Breast epithelium (tissue), 3 donors: ENCODE measurements around the gene ADRA2B.

Source experiments
- POLR2AphosphoS5 ChIP-seq, 3 donors: sonication (generic); formaldehyde crosslinking; IDR thresholded peaks; one replicate each; pipeline ENCODE4 v1.6.1; 2017; ENCODE audit warnings: antibody characterized with exemption in 3 of 3
- TF ChIP-seq, protein P1 (sequence below), 3 donors: fragments of 450-650 bp; IDR thresholded peaks; one replicate each; pipeline ENCODE4 v1.5.1; 2016 to 2017; ENCODE audit warnings: antibody characterized with exemption in 3 of 3, mild to moderate bottlenecking in 3 of 3, moderate library complexity in 3 of 3

DNA sequence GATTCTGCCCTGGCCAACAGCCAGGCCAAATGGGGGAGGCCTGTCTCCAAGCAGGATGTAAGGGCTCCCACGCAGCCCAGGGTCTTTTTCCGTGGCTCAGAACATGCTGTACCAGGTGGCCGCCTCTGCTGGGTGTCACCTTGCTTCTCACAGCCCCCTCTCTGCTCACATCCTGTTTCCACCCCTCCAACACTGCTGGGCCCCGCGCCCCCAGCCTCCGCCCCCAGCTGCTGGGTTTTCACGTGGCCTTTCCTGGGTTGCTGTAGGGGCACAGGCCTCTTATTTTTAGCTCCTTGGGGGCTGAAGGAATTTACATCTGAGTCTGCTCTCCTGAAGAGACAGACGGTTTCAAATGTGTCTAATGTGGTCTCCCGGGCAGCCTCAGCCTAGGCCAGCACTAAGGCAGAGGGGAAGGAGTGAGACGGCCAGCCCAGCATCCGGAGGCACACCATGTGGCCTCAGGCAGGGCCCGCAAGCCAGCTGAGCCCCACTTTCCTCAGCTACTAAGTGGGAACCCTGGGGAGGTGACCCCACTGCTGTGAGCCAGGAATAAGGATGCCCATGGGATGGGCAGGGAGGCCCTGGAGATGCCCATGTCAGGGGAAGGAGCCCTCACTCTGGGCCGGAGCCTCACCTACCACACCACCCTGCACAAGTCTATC, 47.5 kb upstream of the ADRA2B start:
- TF ChIP-seq POLR2AphosphoS5 (IDR thresholded peaks at IDR 0.05): no peak
- TF ChIP-seq, protein P1, sequence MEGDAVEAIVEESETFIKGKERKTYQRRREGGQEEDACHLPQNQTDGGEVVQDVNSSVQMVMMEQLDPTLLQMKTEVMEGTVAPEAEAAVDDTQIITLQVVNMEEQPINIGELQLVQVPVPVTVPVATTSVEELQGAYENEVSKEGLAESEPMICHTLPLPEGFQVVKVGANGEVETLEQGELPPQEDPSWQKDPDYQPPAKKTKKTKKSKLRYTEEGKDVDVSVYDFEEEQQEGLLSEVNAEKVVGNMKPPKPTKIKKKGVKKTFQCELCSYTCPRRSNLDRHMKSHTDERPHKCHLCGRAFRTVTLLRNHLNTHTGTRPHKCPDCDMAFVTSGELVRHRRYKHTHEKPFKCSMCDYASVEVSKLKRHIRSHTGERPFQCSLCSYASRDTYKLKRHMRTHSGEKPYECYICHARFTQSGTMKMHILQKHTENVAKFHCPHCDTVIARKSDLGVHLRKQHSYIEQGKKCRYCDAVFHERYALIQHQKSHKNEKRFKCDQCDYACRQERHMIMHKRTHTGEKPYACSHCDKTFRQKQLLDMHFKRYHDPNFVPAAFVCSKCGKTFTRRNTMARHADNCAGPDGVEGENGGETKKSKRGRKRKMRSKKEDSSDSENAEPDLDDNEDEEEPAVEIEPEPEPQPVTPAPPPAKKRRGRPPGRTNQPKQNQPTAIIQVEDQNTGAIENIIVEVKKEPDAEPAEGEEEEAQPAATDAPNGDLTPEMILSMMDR (IDR thresholded peaks at IDR 0.05): no peak
